GM21515 (cell line): ENCODE results near the gene PTPRT.

Experiments used
- ATAC-seq: cut with Tn5 transposase; IDR thresholded peaks from one replicate; pipeline ENCODE4 v1.9.1; 2021; ENCODE audit not compliant: unreplicated experiment

Gene PTPRT

GRCh38 chr20:42978184-42978974 lies 211.3 kb downstream of the PTPRT start:
- no peak for ATAC-seq

GRCh38 chr20:42975974-42976373 lies 213.7 kb downstream of the PTPRT start:
- ATAC-seq: no peak

- no peak for ATAC-seq
Observed at GRCh38 chr20:42974347-42974746, 215.4 kb downstream of the PTPRT start.

GRCh38 chr20:42972591-42972990 lies 217.1 kb downstream of the PTPRT start:
- no peak for ATAC-seq

GRCh38 chr20:42968746-42969145 lies 221.0 kb downstream of the PTPRT start:
- ATAC-seq: no peak

- no peak for ATAC-seq
Observed at GRCh38 chr20:42963796-42964195, 225.9 kb downstream of the PTPRT start.

- no peak for ATAC-seq
Observed at GRCh38 chr20:42961771-42962170, 227.9 kb downstream of the PTPRT start.

GRCh38 chr20:42959996-42960395 lies 229.7 kb downstream of the PTPRT start:
- no peak for ATAC-seq

- ATAC-seq: no peak
Observed at GRCh38 chr20:42958367-42959069, 231.2 kb downstream of the PTPRT start.

GRCh38 chr20:42957704-42958095 lies 232.0 kb downstream of the PTPRT start:
- no peak for ATAC-seq

GRCh38 chr20:42957018-42957703 lies 232.5 kb downstream of the PTPRT start:
- ATAC-seq: no peak

- ATAC-seq: no peak
Observed at GRCh38 chr20:42955713-42956112, 234.0 kb downstream of the PTPRT start.

- no peak for ATAC-seq
Observed at GRCh38 chr20:42954951-42955350, 234.8 kb downstream of the PTPRT start.

GRCh38 chr20:42949950-42950349 lies 239.8 kb downstream of the PTPRT start:
- ATAC-seq: no peak

- no peak for ATAC-seq
Observed at GRCh38 chr20:42945234-42945994, 244.3 kb downstream of the PTPRT start.

- no peak for ATAC-seq
Observed at GRCh38 chr20:42941629-42942028, 248.1 kb downstream of the PTPRT start.

- ATAC-seq: no peak
Observed at GRCh38 chr20:42938441-42939205, 251.1 kb downstream of the PTPRT start.

GRCh38 chr20:42936482-42936881 lies 253.2 kb downstream of the PTPRT start:
- no peak for ATAC-seq

- no peak for ATAC-seq
Observed at GRCh38 chr20:42924215-42924614, 265.5 kb downstream of the PTPRT start.

- ATAC-seq: no peak
Observed at GRCh38 chr20:42923348-42923918, 266.3 kb downstream of the PTPRT start.
